GM18861 (cell line): ENCODE results near the gene THY1.
"Not testable (repeated sequence)": the region's sequence is repeated elsewhere in the genome, so short reads cannot be mapped to it uniquely, and the experiment has no call there.

Experiments
- ATAC-seq: cut with Tn5 transposase; IDR thresholded peaks from one replicate; pipeline ENCODE4 v1.9.1; 2021; ENCODE audit not compliant: unreplicated experiment

Gene THY1

GRCh38 chr11:119419246-119419645, 3.7 kb downstream of the THY1 start:
- ATAC-seq = no peak

- ATAC-seq = no peak
These were observed 4.2 kb downstream of the THY1 start for GRCh38 chr11:119418759-119419158.

DNA sequence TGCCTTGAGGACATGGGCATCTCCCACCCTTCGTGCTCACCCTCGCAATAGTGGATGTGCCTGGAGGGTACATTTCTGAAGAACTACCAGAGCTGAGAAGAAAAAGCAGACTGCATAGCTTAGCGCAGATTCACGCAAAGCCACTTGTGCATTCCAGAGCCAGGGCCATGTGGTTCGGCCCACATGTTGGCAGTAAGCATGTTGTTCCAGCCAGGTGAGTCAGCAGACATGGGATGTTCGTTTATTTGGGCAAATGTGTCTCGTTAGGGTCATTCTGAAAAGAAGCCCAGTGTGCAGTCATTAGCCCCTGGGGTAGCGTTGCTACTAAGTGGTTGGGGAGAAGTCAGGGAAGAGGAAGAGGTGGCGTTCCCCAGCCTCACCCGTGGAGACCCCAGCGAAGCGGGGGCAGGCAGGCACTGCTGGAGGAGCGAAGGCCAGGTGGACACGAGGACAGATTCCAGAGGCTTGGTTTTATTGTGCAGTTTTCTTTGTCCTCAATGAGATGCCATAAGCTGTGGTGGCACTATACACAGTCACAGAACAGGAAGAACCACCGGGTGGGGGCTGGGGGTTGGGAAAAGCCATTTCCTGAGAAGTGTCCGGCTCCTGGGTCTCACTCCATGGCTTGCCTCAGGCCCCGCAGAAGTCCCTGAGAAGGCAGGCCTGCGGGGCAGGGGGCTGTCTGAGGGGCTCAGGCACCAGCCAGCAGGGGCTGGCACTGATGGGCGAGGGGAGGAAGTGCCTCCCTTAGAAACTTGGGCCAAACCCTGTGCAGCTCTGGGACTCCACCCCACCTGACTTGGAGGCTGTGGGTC, 5.0 kb downstream of the THY1 start:
- no peak for ATAC-seq

DNA sequence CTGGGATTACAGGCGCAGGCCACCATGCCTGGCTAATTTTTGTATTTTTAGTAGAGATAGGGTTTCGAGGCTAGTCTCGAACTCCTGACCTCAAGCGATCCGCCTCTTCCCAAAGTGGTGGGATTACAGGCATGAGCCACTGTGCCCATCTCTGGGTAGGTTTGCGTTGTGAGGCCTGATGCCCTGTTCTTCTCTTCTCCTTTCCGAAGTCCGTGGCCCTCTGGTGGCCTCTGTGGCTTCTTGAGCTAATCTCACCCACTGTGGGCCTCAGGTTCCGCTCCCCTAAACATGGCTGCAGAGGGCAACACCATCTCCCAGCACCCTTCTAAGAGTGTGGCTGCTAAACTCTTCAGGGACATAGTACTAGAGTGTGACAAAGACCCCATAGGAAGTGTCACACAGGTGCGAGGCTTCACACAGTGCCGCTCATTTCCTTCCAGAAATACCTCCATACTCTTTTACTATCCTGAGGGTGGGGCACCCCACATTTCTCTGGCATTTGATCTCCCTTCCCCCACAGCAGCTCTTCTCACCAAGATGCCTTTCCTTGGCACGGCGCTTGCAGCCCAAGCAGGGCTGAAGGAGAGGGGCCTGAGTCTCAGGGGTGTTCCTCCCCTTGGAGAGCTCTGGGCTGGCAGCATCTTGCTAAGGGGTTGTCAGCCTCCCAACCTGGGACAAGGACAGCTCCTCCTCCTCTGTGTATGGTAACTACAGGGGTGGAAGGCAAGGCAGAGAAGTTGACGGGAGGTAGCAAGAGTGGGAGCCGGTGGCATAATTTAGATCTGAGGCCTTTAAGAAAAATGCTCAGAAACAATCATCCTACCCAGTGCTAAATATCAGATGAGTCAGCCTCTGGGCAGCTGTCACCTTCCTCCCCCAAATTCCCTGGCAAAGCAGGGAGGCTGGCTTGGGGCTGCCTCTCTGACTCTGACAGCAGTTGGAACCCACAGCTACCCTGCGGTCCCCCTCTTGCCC, 6.1 kb downstream of the THY1 start:
- no peak for ATAC-seq

DNA sequence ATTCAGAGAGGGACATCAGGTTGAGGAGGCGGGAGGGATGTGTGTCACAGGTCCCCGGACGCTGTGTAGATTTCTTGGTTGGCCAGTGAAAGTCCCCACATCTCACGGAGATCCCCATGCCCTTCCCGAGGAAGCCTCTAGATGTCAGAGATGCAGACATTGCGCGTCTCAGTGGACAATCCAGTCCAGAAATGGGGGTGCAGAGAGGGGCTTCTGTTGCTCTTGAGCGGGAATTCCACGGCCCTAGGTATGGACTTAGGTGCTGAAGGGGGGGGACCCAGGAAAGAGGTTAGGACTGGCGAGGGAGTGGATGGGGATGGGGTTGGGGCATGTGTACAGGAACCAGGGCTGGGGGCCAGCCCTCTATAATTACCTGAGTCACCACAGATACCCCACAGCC, 7.0 kb downstream of the THY1 start:
- no peak for ATAC-seq

DNA sequence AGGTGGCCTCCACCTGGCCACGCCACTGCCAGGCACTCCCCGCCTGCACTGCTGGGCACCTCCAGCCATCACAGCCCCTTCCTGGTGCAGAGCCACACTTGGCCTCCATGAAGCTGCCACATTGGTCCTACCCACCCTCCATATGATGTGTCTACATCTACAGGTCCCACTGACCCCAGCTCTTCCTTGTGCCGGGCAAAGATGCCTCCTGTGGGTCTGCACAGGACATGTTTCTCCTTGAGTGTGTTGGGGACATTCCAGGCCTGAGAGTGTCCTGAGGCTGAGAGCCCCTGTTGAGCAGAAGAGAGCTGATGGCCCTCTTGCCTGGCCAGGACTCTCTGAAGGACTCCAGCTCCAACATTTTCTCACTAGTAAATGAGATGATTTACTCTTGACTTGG, 7.5 kb downstream of the THY1 start:
- ATAC-seq = no peak

GRCh38 chr11:119414734-119415133, 8.2 kb downstream of the THY1 start:
- ATAC-seq = no peak

DNA sequence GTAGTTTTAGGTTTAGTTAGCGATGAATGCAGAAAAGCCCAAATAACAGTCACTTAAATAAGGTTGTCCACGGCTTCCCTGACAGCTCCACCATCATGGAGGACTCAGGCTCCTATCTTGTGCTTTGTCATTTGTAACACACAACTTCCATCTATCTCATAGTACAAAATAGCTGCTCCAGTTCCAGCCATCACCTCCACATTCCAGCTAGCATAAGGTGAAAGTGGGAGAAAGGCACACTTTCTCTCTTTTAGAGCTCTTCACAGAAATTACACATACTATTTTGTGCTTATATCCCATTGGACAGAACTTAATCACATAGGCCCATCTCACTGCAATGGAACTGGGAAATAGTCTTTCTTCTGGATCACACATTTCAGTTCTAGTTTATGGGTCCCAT, 8.7 kb downstream of the THY1 start:
- ATAC-seq = no peak

- ATAC-seq = no peak
These were observed 10.9 kb downstream of the THY1 start for GRCh38 chr11:119412072-119412471.

DNA sequence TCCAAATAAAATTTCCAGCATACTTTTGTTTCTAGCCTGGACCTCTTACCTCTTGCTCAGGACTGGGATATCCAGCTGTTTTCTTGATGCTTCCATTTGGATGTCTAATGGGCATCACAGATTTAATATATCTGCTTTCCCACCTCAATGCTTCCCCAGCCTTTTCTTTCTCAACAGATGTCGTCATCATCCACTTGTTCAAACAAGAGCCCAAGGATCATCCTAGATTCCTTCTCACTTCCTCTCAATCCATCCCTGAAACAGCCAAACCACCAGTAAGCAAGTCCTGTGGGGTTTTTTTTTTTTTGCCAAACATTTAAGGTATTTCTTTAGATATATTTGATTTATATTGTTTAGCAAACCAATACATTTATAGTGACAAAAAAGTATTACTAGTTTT, 12.5 kb downstream of the THY1 start:
- ATAC-seq = no peak

DNA sequence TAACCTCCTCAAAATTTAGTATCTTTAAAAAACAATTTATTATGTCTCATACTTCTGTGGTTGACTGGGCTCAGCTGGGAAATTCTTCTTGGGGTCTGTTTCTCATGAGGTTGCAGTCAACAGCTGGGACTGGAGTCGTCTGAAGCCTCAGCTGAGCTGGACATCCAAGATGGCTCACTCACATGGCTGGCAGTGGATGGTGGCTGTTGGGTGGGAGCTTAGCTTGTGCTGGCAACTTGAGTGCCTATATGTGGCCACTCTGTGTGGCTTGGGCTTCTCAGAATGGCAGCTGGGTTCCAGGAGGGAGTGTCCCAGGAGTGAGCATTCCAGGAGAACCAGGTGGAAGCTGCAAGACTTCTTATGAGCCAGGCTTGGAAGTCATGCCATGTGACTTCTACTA, 13.2 kb downstream of the THY1 start:
- no peak for ATAC-seq

- ATAC-seq = no peak
These were observed 17.0 kb downstream of the THY1 start for GRCh38 chr11:119406005-119406404.

DNA sequence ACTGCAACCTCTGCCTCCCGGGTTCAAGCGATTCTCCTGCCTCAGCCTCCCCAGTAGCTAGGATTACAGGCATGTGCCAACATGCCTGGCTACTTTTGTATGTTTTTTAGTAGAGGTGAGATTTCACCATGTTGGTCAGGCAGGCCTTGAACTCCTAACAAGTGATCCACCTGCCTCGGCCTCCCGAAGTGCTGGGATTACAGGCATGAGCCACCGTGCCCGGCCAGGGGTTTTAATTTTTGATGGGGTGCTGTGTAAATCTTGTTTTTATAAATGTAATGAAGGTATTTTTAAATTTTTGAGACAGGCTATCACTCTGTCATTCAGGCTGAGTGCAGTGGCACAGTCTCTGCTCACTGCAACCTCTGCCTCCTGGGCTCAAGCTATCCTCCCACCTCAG, 17.5 kb downstream of the THY1 start:
- ATAC-seq = not testable (repeated sequence)

DNA sequence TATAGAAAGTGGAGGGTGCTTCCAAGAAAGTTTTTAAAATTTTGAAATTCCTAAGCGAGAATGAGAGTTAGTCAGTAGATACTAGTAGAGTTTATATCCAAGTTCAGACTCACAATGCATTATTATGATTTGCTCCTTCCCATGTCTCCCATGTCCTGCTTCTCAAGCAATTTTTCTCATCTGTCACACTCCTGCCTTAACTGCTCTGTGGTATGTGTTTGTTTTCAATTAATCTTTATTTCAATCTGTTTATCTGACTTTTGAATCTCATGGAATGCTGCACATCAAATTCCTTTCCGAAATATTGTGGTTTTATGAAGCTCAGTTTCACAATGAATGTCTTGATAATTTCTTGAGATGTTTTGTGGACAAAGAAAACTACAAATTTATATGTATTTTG, 18.1 kb downstream of the THY1 start:
- no peak for ATAC-seq

DNA sequence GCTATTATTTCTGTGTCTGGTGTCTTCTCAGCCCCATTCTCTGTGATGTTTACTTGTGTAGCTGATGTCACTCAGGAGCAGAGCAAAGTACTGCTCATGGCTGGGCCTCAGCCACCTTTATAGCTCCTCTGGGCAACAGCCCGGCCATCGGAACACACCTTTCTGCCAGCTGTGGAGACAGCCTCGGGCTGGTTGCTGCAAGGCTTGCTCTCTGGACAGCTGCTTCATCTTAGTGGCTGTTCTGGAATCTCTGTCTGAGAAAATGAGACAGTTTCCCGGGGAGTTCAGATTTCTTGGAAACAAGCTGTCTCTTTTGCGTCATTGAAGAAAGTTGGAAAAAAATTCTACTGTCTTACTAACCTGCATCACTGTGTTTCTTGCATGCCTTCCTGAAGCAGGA, 20.0 kb downstream of the THY1 start:
- no peak for ATAC-seq

- no peak for ATAC-seq
These were observed 20.5 kb downstream of the THY1 start for GRCh38 chr11:119402470-119402869.

- no peak for ATAC-seq
These were observed 22.1 kb downstream of the THY1 start for GRCh38 chr11:119400860-119401259.

- ATAC-seq = no peak
These were observed 25.2 kb downstream of the THY1 start for GRCh38 chr11:119397740-119398139.

DNA sequence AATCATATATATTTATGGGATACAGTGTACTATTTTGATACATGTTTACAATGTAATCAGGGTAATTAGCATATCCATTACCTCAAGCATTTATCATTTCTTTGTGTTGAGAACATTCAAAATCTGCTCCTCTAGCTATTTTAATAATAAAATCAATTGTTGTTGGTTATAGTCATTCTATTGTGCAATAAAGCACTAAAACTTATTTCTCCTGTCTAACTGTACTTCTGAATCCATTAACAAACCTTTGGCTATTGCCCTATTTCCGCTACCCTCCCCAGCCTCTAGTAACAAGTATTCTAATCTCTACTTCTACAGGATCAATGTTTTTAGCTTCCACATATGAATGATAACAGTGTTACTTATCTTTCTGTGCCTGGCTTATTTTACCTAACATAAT, 26.1 kb downstream of the THY1 start:
- ATAC-seq = no peak

DNA sequence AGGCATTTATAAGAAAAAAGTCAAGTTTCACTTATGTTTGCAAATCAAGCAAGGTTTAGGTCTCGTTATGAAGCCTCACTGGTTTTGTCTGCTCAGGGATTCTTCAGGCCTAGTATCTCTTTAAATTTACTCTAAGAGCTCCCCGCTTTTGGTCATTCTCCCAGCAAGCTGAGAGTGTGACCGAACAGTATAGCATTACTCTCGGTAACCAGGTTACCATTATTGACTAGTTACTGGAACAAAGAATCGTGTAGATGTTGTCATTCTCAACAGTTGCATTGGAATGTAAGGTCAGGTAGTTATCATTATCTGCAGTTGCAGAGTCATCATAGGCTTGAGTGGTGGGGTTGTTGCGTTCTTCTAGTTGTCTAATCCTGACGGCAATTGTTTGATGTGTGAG, 31.7 kb downstream of the THY1 start:
- ATAC-seq = no peak

DNA sequence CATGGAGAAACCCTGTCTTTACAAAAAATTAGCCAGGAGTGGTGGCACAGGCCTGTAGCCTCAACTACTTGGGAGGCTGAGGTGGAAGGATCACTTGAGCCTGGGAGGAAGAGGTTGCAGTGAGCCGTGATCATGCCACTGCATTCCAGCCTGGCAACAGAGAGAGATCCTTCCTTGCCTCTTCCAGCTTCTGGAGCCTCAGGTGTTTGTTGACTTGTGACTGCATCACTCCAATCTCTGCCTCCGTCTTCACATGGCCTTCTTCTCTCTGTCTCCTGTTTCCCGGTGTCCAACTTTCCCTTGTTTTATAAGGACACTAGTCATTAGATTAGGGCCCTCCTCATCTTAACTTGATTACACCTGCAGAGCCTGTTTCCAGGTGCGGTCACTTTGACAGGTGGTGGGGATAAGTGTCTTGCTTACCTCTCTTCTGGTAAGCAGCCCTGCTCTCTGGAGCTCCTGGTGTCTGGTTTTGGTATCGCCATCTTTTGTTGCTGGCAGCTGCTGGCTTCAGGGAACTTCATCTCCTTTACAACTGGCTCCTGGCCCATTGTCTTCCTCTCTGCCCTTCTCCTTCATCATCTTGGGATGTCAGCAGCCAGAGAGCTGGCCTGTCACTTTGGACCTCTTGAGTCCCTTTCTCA, 33.2 kb downstream of the THY1 start:
- ATAC-seq = no peak

GRCh38 chr11:119388103-119388502, 34.9 kb downstream of the THY1 start:
- ATAC-seq = no peak
